Measurements from ENCODE around the gene RIIAD1. TPM values are rescaled to one million over a fixed set of nuclear protein-coding genes. Genes with fewer than 3 reads are reported as not detected.
"Not testable (repeated sequence)": the region's sequence is repeated elsewhere in the genome, so short reads cannot be mapped to it uniquely, and the experiment has no call there.

The RIIAD1 gene
- polyA plus RNA-seq, 3 donors: not detected

GRCh38 chr1:151733126-151733525, 11.8 kb downstream of the RIIAD1 start:
- H3K4me1 ChIP-seq (ENCODE audit: control insufficient read depth in 1 of 2, insufficient read depth in 2 of 2, low read length in 2 of 2): no peaks in the 10 kb centered on the region
- Mint-ChIP-seq H3K4me3 (no peak overlapping the region), H3K9me3 (peaks cover 8 to 19% (median 17%) of the 10 kb centered on the region in 7 donors), H3K27me3 (ENCODE audit: low read depth in 3 of 3) (peaks cover 5 to 21% (median 18%) of the 10 kb centered on the region in 3 donors), H3K36me3 (peaks cover 0 to 5% of the 10 kb centered on the region in 2 donors), H3K27ac (no peak overlapping the region), H3K4me1 (peaks cover 5% of the 10 kb centered on the region)
- H3K4me2 ChIP-seq (replicated peaks; ENCODE audit: extremely low read depth, low read length, poor library complexity, severe bottlenecking): no peak overlapping the region
- no peaks in the 10 kb centered on the region for H4K20me1 ChIP-seq (ENCODE audit: insufficient read depth, low read length)
- 89% methylated on average over 1 of the region's 3 CpGs for WGBS (ENCODE audit: insufficient coverage)
- intact Hi-C loops (cut with micrococcal nuclease): no loop called here
- H3K9me3 ChIP-seq (replicated peaks in 1 of 2; ENCODE audit: control insufficient read depth in 1 of 2, insufficient read depth in 1 of 2, low read length in 2 of 2): peaks cover 9 to 14% of the 10 kb centered on the region in 2 donors
- H3K9ac ChIP-seq (ENCODE audit: insufficient read depth, low read length, poor library complexity, severe bottlenecking): no peak overlapping the region
- no peak overlapping the region for H3K4me3 ChIP-seq (replicated peaks in 1 of 3; ENCODE audit: low read depth in 2 of 3, low read length in 3 of 3)
- no peaks in the 10 kb centered on the region for H3K79me2 ChIP-seq (ENCODE audit: insufficient read depth, low read length)
- no peak overlapping the region for H3K27ac ChIP-seq (ENCODE audit: low read depth in 1 of 2, low read length in 2 of 2)
- no peak for DNase-seq
- H3K36me3 ChIP-seq (replicated peaks in 1 of 2; ENCODE audit: control insufficient read depth in 1 of 2, insufficient read depth in 2 of 2, low read length in 2 of 2): no peaks in the 10 kb centered on the region
- no peak overlapping the region for H2AFZ ChIP-seq (ENCODE audit: insufficient read depth, low read depth, low read length, poor library complexity, severe bottlenecking)
- no peak for TF ChIP-seq CTCF (IDR thresholded peaks at IDR 0.05)
- no peaks in the 10 kb centered on the region for H3K27me3 ChIP-seq (ENCODE audit: control insufficient read depth in 2 of 2, insufficient read depth in 2 of 2, low read length in 2 of 2)

DNA sequence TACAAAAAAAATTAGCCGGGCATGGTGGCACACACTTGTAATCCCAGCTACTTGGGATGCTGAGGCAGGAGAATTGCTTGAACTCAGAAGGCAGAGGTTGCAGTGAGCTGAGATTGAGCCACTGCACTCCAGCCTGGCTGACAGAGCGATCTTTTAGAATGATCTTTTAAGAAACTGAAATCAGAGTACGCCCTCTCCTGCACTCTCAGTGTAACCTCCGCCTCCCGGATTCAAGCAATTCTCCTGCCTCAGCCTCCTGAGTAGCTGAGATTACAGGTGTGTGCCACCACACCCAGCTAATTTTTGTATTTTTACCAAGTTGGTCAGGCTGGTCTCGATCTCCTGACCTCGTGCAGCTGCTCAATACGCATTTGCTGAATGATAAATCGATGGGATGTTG, 12.7 kb downstream of the RIIAD1 start:
- H2AFZ ChIP-seq (ENCODE audit: insufficient read depth, low read depth, low read length, poor library complexity, severe bottlenecking); H3K4me1 Mint-ChIP-seq; H3K4me1 ChIP-seq (ENCODE audit: control insufficient read depth in 1 of 2, insufficient read depth in 2 of 2, low read length in 2 of 2); H3K36me3 Mint-ChIP-seq; H3K4me3 ChIP-seq (replicated peaks in 1 of 3; ENCODE audit: low read depth in 2 of 3, low read length in 3 of 3); H3K27ac Mint-ChIP-seq; H3K4me2 ChIP-seq (replicated peaks; ENCODE audit: extremely low read depth, low read length, poor library complexity, severe bottlenecking); DNase-seq; H3K27me3 ChIP-seq (ENCODE audit: control insufficient read depth in 2 of 2, insufficient read depth in 2 of 2, low read length in 2 of 2); H4K20me1 ChIP-seq (ENCODE audit: insufficient read depth, low read length); H3K79me2 ChIP-seq (ENCODE audit: insufficient read depth, low read length); H3K4me3 Mint-ChIP-seq; H3K27ac ChIP-seq (ENCODE audit: low read depth in 1 of 2, low read length in 2 of 2); H3K9ac ChIP-seq (ENCODE audit: insufficient read depth, low read length, poor library complexity, severe bottlenecking); H3K36me3 ChIP-seq (replicated peaks in 1 of 2; ENCODE audit: control insufficient read depth in 1 of 2, insufficient read depth in 2 of 2, low read length in 2 of 2): not testable (repeated sequence)
- Mint-ChIP-seq H3K27me3 (ENCODE audit: low read depth in 3 of 3) (peaks cover 5 to 17% (median 15%) of the 10 kb centered on the region in 3 donors), H3K9me3 (peaks cover 8 to 27% (median 25%) of the 10 kb centered on the region in 7 donors)
- intact Hi-C loops (cut with micrococcal nuclease): loop anchor here (2.0 kb wide), 4 partner anchors 139 to 291 kb away; no protein-coding TSS in a partner anchor
- 96% methylated on average over 9 of the region's 9 CpGs for WGBS (ENCODE audit: insufficient coverage)
- peaks cover 9 to 15% of the 10 kb centered on the region in 2 donors for H3K9me3 ChIP-seq (replicated peaks in 1 of 2; ENCODE audit: control insufficient read depth in 1 of 2, insufficient read depth in 1 of 2, low read length in 2 of 2)

Data from CD14-positive monocyte (primary cell).